HTR-8/SVneo (cell line): ENCODE measurements around the gene USP30.
"Not testable (repeated sequence)": the region's sequence is repeated elsewhere in the genome, so short reads cannot be mapped to it uniquely, and the experiment has no call there.

Experiments used
- DNase-seq: peaks from one replicate; pipeline ENCODE4 v3.0.0; 2011; ENCODE audit warnings: low spot score, mixed read lengths; ENCODE audit not compliant: insufficient read length
- FAIRE-seq: peaks from 2 replicates; lab custom pipeline; 2011; peaks lifted over from hg19 to GRCh38; lab: Jason Lieb, UNC

The USP30 gene

GRCh38 chr12:109048706-109049105 lies 3.7 kb upstream of the USP30 start:
- FAIRE-seq, DNase-seq: not testable (repeated sequence)

GRCh38 chr12:109049794-109050193 lies 2.6 kb upstream of the USP30 start:
- not testable (repeated sequence) for DNase-seq, FAIRE-seq

- DNase-seq (no peak), FAIRE-seq (no peak)
Observed at GRCh38 chr12:109052097-109052413, 321 bp upstream of the USP30 start.

GRCh38 chr12:109053382-109054123 lies 1.2 kb downstream of the USP30 start:
- FAIRE-seq (no peak), DNase-seq (no peak)

- FAIRE-seq, DNase-seq: not testable (repeated sequence)
Observed at GRCh38 chr12:109054124-109054513, 1.7 kb downstream of the USP30 start.

- FAIRE-seq: no peak
- DNase-seq: no peak
Observed at GRCh38 chr12:109054520-109054919, 2.1 kb downstream of the USP30 start.

GRCh38 chr12:109056891-109057290 lies 4.5 kb downstream of the USP30 start:
- no peak for DNase-seq
- FAIRE-seq: no peak

- DNase-seq (no peak), FAIRE-seq (no peak)
Observed at GRCh38 chr12:109057376-109057775, 5.0 kb downstream of the USP30 start.

- FAIRE-seq (no peak), DNase-seq (no peak)
Observed at GRCh38 chr12:109058773-109059172, 6.4 kb downstream of the USP30 start.

GRCh38 chr12:109064143-109064542 lies 11.8 kb downstream of the USP30 start:
- FAIRE-seq (no peak), DNase-seq (no peak)

- no peak for DNase-seq
Observed at GRCh38 chr12:109065154-109065852, 12.9 kb downstream of the USP30 start.

GRCh38 chr12:109065853-109066193 lies 13.4 kb downstream of the USP30 start:
- FAIRE-seq (no peak), DNase-seq (no peak)

More at GRCh38 chr12:109065154-109065852, 12.9 kb downstream of the USP30 start:
- FAIRE-seq: no peak

GRCh38 chr12:109069307-109070271 lies 17.2 kb downstream of the USP30 start:
- FAIRE-seq (no peak), DNase-seq (no peak)

- no peak for FAIRE-seq
Observed at GRCh38 chr12:109074866-109075265, 22.5 kb downstream of the USP30 start.

GRCh38 chr12:109082751-109083150 lies 30.4 kb downstream of the USP30 start:
- FAIRE-seq: no peak
- DNase-seq: no peak

More at GRCh38 chr12:109074866-109075265, 22.5 kb downstream of the USP30 start:
- DNase-seq: no peak

- DNase-seq (no peak), FAIRE-seq (no peak)
Observed at GRCh38 chr12:109084425-109084824, 32.0 kb downstream of the USP30 start.

- FAIRE-seq (no peak), DNase-seq (no peak)
Observed at GRCh38 chr12:109085590-109085989, 33.2 kb downstream of the USP30 start.

- FAIRE-seq (no peak), DNase-seq (no peak)
Observed at GRCh38 chr12:109087250-109087649, 34.9 kb downstream of the USP30 start.

GRCh38 chr12:109088818-109089217 lies 36.4 kb downstream of the USP30 start:
- no peak for FAIRE-seq

GRCh38 chr12:109089683-109090082 lies 37.3 kb downstream of the USP30 start:
- DNase-seq: no peak
- no peak for FAIRE-seq

More at GRCh38 chr12:109088818-109089217, 36.4 kb downstream of the USP30 start:
- DNase-seq: no peak
